Peyer's patch (tissue), 4 donors: ENCODE results near the gene FLRT2.

Experiments used
- POLR2A ChIP-seq, 2 donors: fragments of 450-650 bp; IDR thresholded peaks; one replicate each; pipeline ENCODE4 v1.5.1; 2017; ENCODE audit warnings: antibody characterized with exemption in 2 of 2, mild to moderate bottlenecking in 2 of 2, moderate library complexity in 2 of 2
- TF ChIP-seq, protein P1 (sequence below), 6 experiments: fragments of 450-650 bp in 4 of 6; fragments of 200-600 bp in 2 of 6; sonication (generic) in 1 of 6; IDR thresholded peaks; one replicate each; pipeline ENCODE4 v1.5.1; 2017 to 2019; ENCODE audit warnings: antibody characterized with exemption in 6 of 6, mild to moderate bottlenecking in 3 of 6, moderate library complexity in 1 of 6

DNA sequence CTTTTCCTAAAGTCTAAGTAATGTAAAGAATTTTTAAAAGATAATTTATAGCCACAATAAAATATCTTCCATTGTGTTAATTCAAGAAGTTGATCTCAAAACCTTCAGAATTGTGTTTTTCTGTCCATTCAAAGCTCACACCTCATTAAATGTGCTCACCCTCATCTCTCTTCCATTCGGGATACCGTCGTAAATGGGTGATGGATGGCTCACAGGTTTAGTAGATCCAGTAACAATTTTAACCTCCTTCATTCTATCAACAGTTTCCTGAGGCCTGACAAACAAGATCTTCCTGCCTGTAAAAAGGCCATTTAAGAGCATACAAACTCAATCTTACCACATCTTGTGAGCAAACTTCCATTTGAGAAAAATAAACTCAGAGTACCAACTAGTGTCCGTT is 9.4 kb upstream of the FLRT2 start:
- TF ChIP-seq, protein P1, sequence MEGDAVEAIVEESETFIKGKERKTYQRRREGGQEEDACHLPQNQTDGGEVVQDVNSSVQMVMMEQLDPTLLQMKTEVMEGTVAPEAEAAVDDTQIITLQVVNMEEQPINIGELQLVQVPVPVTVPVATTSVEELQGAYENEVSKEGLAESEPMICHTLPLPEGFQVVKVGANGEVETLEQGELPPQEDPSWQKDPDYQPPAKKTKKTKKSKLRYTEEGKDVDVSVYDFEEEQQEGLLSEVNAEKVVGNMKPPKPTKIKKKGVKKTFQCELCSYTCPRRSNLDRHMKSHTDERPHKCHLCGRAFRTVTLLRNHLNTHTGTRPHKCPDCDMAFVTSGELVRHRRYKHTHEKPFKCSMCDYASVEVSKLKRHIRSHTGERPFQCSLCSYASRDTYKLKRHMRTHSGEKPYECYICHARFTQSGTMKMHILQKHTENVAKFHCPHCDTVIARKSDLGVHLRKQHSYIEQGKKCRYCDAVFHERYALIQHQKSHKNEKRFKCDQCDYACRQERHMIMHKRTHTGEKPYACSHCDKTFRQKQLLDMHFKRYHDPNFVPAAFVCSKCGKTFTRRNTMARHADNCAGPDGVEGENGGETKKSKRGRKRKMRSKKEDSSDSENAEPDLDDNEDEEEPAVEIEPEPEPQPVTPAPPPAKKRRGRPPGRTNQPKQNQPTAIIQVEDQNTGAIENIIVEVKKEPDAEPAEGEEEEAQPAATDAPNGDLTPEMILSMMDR (IDR thresholded peaks at IDR 0.05), result no peak
- no peak for TF ChIP-seq POLR2A (IDR thresholded peaks at IDR 0.05)
